HG02610 (cell line): Measurements from ENCODE around the gene C2orf76.

Source experiments
- ATAC-seq: cut with Tn5 transposase; IDR thresholded peaks from one replicate; pipeline ENCODE4 v1.9.1; 2021; ENCODE audit warnings: mild to moderate bottlenecking, moderate library complexity; ENCODE audit not compliant: unreplicated experiment

Gene C2orf76

GRCh38 chr2:119338826-119339561, 27.6 kb downstream of the C2orf76 start:
- ATAC-seq: peak; percentile 98

DNA sequence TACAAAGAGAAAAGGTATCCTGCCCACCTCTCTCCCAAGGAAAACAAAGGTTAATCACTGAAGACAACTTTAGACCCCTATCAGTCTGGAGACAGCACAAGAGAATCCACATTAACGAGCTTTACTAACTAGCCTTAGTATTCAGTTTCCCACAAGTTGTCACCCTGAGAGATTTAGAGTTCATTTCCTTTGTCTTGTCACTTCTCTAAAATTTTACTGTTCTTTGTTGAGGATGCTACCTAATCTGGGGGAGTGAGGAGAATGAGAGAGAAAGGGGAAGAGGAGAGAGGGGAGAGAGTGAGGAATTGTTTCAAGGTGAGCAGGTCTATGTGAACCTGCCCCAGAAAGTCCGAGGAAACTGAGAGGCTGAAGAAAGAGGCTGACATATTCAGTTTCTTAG, 28.4 kb downstream of the C2orf76 start:
- ATAC-seq: no peak

DNA sequence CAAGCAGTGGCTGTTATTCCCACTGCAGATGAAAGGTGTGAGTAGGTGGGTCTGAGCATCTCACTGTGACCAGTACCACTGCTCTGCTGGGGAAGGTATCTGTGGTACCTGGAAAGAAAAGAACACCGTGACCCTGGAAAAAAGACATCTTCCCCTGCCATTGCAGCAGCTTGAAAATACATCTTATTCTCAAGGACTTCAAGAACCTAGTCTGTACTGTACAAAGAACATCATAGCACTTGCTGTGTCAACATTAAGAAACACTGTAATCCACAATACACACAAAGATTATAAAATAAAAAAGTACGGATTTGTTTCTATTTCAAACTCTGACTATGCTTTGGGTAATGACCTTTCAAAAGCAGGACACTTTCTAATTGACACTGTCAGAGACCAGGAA, 28.9 kb downstream of the C2orf76 start:
- no peak for ATAC-seq

DNA sequence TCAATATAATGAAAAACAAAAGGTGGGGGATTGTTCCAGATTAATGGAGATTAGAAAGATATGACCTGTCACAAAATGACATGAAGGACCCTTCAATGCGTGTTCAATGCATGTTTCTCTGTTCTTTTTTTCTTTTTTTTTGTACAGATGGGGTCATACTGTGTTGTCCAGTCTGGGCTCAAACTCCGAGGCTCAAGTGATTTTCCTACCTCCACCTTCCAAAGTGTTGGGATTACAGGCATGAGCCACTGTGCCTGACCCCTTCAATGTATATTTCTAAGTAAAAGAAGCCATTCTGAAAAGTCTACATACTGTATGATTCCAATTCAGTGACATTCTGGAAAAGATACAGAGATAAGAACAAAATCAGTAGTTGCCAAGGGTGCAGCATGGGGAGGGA, 32.8 kb downstream of the C2orf76 start:
- no peak for ATAC-seq

- no peak for ATAC-seq
Measured at GRCh38 chr2:119333360-119333759, 33.3 kb downstream of the C2orf76 start.

DNA sequence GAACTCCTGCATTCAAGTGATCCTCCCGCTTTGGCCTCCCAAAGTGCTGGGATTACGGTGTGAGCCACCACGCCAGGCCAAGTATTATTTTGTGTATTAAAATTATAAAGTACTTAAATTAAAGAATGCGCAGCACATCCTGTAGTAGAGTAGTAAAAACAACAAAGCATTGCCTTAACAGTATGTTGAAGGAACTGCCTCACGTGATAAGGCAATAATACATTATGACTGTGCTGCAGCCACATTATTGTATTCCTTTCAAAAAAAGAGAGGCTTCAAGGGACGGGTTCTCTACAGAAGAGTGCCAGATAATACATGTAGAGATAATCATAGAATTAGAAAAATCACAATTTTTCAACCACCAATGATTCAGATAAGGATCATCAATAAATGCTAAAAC, 33.7 kb downstream of the C2orf76 start:
- no peak for ATAC-seq

DNA sequence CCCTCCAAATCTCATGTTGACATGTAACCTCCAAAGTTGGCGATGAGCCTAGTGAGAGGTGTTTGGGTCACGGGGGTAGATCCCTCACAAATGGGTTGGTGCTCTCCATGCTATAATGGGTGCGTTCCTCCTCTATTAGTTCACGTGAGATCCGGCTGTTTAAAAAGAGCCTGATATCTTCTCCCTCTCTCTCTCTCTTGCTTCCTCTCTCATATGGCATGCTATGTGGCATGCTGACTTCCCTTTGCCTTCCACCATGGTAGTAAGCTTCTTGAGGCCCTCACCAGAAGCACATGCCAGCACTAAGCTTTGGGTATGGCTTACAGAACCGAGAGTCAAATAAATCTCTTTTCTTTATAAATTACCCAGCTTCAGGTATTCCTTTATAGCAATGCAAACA, 39.2 kb downstream of the C2orf76 start:
- no peak for ATAC-seq

DNA sequence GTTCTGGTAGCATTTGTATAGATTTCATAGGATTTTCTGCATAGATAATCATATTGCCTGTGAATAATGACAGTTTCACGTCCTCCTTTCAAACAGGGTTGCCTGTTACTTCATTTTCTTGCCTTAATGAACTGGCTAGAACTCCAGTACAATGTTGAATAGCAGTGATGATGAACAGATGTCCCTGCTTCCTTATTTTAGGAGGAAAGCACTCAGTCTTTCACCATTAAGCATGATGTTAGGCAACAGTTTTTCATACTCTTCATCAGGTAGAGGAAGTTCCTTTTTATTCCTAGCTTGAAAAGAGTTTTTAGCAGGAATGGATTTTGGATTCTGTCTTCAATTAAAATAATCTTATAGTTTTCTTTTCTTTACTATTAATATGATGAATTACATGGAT, 39.7 kb downstream of the C2orf76 start:
- no peak for ATAC-seq

GRCh38 chr2:119324685-119325270, 41.9 kb downstream of the C2orf76 start:
- ATAC-seq: no peak

DNA sequence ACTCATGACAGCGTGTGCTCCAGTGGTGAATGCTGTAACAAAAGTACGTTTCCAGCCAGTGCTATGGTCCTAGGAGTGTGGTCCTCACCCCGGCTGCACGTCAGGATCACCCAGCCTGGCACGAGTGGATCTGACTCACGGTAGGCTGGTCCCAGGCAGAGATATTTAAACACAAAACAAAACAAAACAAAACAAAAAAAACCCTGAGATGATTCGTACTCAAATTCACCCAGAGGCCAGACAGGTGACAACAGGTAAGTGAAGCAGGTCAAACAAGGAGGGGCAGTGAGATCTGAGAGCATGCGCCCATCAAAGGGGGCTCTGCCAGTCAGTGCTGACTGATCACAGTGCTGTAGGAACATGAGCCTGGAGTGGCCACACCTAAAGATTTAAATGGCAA, 43.2 kb downstream of the C2orf76 start:
- ATAC-seq: no peak

DNA sequence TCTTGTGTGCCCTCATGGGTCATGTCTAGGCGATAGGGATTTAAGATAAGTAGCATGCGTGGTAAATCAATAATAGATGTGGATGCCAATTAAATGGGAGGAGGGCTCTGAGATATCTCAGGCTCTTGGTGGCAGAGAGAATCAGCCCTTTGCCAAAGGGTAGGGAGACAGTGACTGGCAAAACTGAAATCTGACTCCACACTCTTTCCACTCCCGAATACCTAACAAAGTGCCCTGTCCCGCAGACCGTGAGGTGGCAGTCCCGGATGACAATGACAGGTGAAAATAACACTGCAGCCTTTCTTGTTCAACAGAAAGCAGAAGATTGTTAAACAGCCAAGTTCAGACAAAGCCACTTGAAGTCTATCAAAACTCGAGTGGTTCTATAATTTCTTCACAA, 47.0 kb downstream of the C2orf76 start:
- ATAC-seq: no peak

DNA sequence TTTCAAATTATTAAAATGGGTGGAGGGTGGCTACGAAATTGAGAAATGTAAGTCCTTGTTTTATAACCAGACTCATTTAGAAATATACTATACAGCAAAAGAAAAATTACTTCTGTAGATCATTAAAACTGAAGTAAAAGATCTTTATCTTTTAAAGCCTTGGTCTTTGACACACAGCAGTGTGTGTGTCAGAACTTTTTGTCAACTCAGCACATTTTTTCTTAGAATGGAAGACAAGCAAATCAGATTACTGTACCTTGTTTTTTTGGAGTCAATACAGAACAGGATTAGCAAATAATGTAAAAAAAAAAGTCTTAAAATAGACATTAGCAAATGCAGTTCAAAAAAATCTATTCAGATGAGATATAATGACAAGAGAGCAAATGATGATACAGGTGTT, 49.1 kb downstream of the C2orf76 start:
- ATAC-seq: no peak

- ATAC-seq: no peak
Measured at GRCh38 chr2:119316066-119316465, 50.6 kb downstream of the C2orf76 start.

- ATAC-seq: no peak
Measured at GRCh38 chr2:119315241-119315925, 51.3 kb downstream of the C2orf76 start.

DNA sequence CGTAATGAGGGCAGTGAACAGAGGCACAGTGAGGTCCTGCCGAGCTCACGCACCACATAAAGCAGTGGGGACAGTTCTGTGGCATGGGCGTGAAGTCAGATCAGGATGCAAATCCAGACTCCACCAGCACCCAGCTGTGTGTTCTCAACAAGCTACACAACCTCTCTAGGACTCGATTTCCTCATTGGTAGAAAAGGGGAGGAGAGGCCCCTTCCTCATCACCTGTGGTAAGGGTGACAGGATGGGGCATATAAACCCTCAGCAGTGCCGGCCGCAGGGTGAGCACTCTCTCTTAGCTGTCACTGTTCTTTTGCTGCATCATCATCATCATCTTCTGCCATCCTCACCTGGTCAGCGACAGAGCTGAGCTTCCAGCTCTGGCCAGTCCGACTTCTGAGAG, 54.8 kb downstream of the C2orf76 start:
- no peak for ATAC-seq

GRCh38 chr2:119311371-119311770, 55.3 kb downstream of the C2orf76 start:
- no peak for ATAC-seq

DNA sequence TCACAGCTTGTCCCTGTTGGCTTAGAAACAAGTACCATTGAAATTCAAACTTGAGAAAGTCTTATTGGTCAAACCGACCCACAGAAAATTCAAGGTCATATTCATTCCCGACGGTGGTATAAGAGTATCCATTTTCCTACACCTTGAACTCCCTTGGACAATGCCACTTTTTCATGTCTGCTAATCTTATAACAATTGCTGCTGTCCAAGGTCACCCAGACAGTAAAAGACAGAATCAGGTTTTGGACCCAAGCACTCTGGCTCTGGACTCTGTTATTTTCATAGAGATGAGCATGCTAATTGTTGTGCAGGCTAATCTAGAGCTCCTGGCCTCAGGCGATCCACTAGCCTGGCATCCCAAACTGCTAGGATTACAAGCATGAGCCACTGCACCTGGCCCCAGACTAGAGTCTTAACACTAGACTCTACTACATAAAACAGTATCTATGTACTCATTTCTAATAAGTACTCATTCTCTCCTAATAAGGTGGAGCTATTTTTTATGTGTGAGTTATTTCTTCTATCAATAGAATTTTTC, 57.8 kb downstream of the C2orf76 start:
- no peak for ATAC-seq

GRCh38 chr2:119307419-119308140, 59.1 kb downstream of the C2orf76 start:
- ATAC-seq: no peak

GRCh38 chr2:119306196-119306590, 60.4 kb downstream of the C2orf76 start:
- no peak for ATAC-seq

DNA sequence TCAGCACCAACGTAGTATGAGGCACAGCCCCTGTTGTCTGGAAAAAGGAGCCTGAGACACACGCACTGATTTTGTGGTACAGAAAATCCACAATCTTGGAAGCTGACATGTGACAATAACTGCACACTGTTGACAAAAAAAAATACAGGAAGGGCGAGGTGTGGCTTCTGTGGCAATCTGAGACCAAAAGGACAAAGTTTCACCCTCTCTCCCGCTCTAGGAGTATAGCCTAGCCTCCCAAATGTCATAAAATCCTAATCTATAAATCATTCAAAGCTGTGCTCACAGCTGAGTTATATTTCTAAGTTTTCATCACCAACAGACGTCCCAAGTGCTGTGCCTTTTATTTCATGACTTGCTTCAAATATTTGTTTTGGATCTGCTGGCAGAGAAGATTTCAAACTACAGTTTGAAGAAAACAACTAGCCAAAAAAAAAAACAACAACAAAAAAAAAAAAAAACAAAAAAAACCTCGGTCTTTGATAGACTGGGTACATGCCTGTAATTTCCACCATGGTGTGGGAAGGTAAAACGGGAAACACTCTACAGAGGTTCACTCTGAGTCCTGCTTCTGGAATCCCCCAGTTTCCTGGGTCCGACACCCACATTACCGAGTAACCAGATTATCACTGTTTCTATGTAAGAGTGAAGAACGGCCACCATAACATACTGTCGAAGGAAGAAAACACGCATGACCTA, 61.0 kb downstream of the C2orf76 start:
- ATAC-seq: no peak

- ATAC-seq: no peak
Measured at GRCh38 chr2:119304847-119305246, 61.8 kb downstream of the C2orf76 start.
